Keratinocyte (primary cell): Measurements from ENCODE around the gene PIGH. TPM values are rescaled to one million over a fixed set of nuclear protein-coding genes. Genes with fewer than 3 reads are reported as not detected.

ENCODE experiments used
- DNase-seq: peaks from one replicate; pipeline ENCODE4 v3.0.0-alpha.2; 2011; ENCODE audit warnings: low read depth, missing footprints, low spot score
- FAIRE-seq: peaks from 2 replicates; lab custom pipeline; 2011; peaks lifted over from hg19 to GRCh38; lab: Jason Lieb, UNC
- H2AFZ ChIP-seq: 2 replicates; pipeline ENCODE4 v1.6.0; 2012; ENCODE audit warnings: low read length, control low read depth, inconsistent platforms; ENCODE audit not compliant: control insufficient read depth
- H3K27ac ChIP-seq: 2 replicates; pipeline ENCODE4 v1.5.1; 2011; ENCODE audit warnings: low read length; ENCODE audit not compliant: control insufficient read depth, insufficient read depth
- H3K27me3 ChIP-seq: 3 replicates; pipeline ENCODE4 v1.6.0; 2011; ENCODE audit warnings: low read length; ENCODE audit not compliant: control insufficient read depth, insufficient read depth; ENCODE audit errors: extremely low read depth
- H3K36me3 ChIP-seq, 2 experiments: 2 replicates in 1 of 2; 3 replicates in 1 of 2; pipeline ENCODE4 v1.5.1; 2011; ENCODE audit warnings: low read length in 2 of 2, mild to moderate bottlenecking in 1 of 2; ENCODE audit not compliant: control insufficient read depth in 2 of 2, insufficient read depth in 2 of 2; ENCODE audit errors: extremely low read depth in 1 of 2
- H3K4me1 ChIP-seq: 3 replicates; pipeline ENCODE4 v1.5.1; 2011; ENCODE audit warnings: low read length; ENCODE audit not compliant: control insufficient read depth, insufficient read depth; ENCODE audit errors: extremely low read depth
- H3K4me2 ChIP-seq: 3 replicates; pipeline ENCODE4 v1.6.0; 2011; ENCODE audit warnings: low read depth, low read length; ENCODE audit not compliant: control insufficient read depth, insufficient read depth; ENCODE audit errors: extremely low read depth
- H3K4me3 ChIP-seq, 3 experiments: fragments of 200-600 bp in 1 of 3; sonication (generic) in 1 of 3; 2 replicates in 2 of 3; 3 replicates in 1 of 3; pipeline ENCODE4 v1.5.1; 2011 to 2016; ENCODE audit warnings: low read length in 3 of 3, mild to moderate bottlenecking in 3 of 3, control low read depth in 2 of 3, inconsistent platforms in 1 of 3, low read depth in 1 of 3, mixed read lengths in 1 of 3, mixed run types in 1 of 3, moderate library complexity in 1 of 3; ENCODE audit not compliant: control insufficient read depth in 2 of 3, insufficient read depth in 2 of 3; ENCODE audit errors: extremely low read depth in 1 of 3
- H3K79me2 ChIP-seq: 2 replicates; pipeline ENCODE4 v1.6.0; 2012; ENCODE audit warnings: low read length; ENCODE audit not compliant: control insufficient read depth, insufficient read depth
- H3K9ac ChIP-seq: 3 replicates; pipeline ENCODE4 v1.6.0; 2011; ENCODE audit warnings: low read length; ENCODE audit not compliant: control insufficient read depth, insufficient read depth; ENCODE audit errors: extremely low read depth
- H3K9me1 ChIP-seq: 3 replicates; pipeline ENCODE4 v1.6.0; 2011; ENCODE audit warnings: low read length; ENCODE audit not compliant: control insufficient read depth, insufficient read depth; ENCODE audit errors: extremely low read depth
- H3K9me3 ChIP-seq: 2 replicates; pipeline ENCODE4 v1.5.1; 2012; ENCODE audit warnings: low read depth, low read length; ENCODE audit not compliant: control insufficient read depth
- H4K20me1 ChIP-seq: 3 replicates; pipeline ENCODE4 v1.6.0; 2011; ENCODE audit warnings: low read length; ENCODE audit not compliant: control insufficient read depth, insufficient read depth; ENCODE audit errors: extremely low read depth
- EZH2 ChIP-seq: IDR thresholded peaks from one replicate; pipeline ENCODE4 v1.6.1; 2012; ENCODE audit warnings: inconsistent platforms, mild to moderate bottlenecking, low read length, moderate library complexity
- dilution Hi-C: fragments of 300-500 bp; cut with MboI; formaldehyde crosslinking; loops from one replicate; pipeline ENCODE4 v1.7.0; 2020; ENCODE audit warnings: low sequenced_read_pairs; ENCODE audit not compliant: extremely low pct_ligation_motif_present
- polyA plus RNA-seq, 5 experiments: library from polyadenylated mRNA; depleted of rRNA in 3 of 5; stranded (reverse) in 3 of 5; stranded (forward) in 1 of 5; unstranded in 1 of 5; fragments of >200 nt; gene quantifications; 1 replicate in 1 of 5; 2 replicates in 3 of 5; 3 replicates in 1 of 5; pipeline versions ENCODE4 v1.2.1 to v1.2.3, GENCODE V29; 2011 to 2012; ENCODE audit warnings: missing spikeins in 2 of 5, low read depth in 1 of 5, low replicate concordance in 1 of 5
- TF ChIP-seq, protein P1 (sequence below), 3 experiments: IDR thresholded peaks in 1 of 3; conservative IDR thresholded peaks in 1 of 3; optimal IDR thresholded peaks in 1 of 3; 2 replicates in 2 of 3; 3 replicates in 1 of 3; pipeline versions ENCODE3 to v1.5.1; 2011; ENCODE audit warnings: low read length in 3 of 3, mild to moderate bottlenecking in 3 of 3, moderate library complexity in 2 of 3, control low read depth in 1 of 3, inconsistent platforms in 1 of 3; ENCODE audit not compliant: insufficient read depth in 2 of 3; ENCODE audit errors: extremely low read depth in 1 of 3

The PIGH gene
- polyA plus RNA-seq, 1 donor (not counting 4 experiments of a cell fraction or from before 2014, with no cell fraction given), result 29.9 TPM

DNA sequence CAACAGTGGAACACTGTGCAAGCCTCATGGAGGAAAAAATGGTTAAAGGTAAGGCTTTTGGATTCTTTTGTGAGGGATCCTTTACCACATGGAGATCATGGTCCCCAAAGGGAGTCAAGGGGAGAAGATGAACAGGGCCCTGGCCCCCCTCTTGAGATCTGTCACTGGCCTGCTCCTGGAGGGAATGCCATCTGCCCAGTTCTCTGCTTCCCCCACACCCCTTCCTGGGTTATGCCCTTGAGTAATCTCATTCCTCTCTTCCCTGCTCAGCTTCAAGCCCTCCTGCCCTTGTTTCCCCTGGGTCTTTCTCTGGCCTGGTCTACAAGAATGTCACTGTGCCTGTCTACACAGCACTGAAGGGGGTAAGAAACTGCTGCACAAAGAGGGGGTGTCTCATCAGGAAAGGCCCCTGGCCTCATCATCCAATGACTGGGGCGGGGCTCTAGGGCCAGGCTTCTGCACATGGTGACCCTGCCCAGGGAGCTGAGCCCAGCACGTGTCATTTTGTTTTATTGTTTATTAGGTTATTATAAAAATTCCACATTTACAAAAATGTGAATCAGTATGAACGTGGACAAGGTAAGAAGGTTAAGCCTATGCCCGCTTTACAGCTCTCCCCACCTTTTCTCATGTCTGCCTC, 30.3 kb downstream of the PIGH start:
- H3K27ac ChIP-seq, result no peak overlapping the region
- no peak overlapping the region for H3K4me3 ChIP-seq
- no peaks in the 10 kb centered on the region for H3K27me3 ChIP-seq
- FAIRE-seq (no peak), DNase-seq (no peak)
- no peaks in the 10 kb centered on the region for H3K9me1 ChIP-seq
- dilution Hi-C loops, result no loop called here
- peaks cover 0 to 3% of the 10 kb centered on the region in 2 experiments for H3K36me3 ChIP-seq
- TF ChIP-seq, protein P1, sequence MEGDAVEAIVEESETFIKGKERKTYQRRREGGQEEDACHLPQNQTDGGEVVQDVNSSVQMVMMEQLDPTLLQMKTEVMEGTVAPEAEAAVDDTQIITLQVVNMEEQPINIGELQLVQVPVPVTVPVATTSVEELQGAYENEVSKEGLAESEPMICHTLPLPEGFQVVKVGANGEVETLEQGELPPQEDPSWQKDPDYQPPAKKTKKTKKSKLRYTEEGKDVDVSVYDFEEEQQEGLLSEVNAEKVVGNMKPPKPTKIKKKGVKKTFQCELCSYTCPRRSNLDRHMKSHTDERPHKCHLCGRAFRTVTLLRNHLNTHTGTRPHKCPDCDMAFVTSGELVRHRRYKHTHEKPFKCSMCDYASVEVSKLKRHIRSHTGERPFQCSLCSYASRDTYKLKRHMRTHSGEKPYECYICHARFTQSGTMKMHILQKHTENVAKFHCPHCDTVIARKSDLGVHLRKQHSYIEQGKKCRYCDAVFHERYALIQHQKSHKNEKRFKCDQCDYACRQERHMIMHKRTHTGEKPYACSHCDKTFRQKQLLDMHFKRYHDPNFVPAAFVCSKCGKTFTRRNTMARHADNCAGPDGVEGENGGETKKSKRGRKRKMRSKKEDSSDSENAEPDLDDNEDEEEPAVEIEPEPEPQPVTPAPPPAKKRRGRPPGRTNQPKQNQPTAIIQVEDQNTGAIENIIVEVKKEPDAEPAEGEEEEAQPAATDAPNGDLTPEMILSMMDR (optimal IDR thresholded peaks at IDR 0.05 in 1 of 3, IDR thresholded peaks at IDR 0.05 in 1 of 3, conservative IDR thresholded peaks at IDR 0.05 in 1 of 3; ENCODE audit: extremely low read depth in 1 of 3, insufficient read depth in 2 of 3, low read length in 3 of 3), result no peak
- no peak for TF ChIP-seq EZH2
- no peak overlapping the region for H2AFZ ChIP-seq
- no peaks in the 10 kb centered on the region for H3K4me1 ChIP-seq
- H3K79me2 ChIP-seq, result no peaks in the 10 kb centered on the region
- no peaks in the 10 kb centered on the region for H3K9me3 ChIP-seq
- no peak overlapping the region for H3K9ac ChIP-seq
- H3K4me2 ChIP-seq, result no peak overlapping the region
- no peaks in the 10 kb centered on the region for H4K20me1 ChIP-seq

DNA sequence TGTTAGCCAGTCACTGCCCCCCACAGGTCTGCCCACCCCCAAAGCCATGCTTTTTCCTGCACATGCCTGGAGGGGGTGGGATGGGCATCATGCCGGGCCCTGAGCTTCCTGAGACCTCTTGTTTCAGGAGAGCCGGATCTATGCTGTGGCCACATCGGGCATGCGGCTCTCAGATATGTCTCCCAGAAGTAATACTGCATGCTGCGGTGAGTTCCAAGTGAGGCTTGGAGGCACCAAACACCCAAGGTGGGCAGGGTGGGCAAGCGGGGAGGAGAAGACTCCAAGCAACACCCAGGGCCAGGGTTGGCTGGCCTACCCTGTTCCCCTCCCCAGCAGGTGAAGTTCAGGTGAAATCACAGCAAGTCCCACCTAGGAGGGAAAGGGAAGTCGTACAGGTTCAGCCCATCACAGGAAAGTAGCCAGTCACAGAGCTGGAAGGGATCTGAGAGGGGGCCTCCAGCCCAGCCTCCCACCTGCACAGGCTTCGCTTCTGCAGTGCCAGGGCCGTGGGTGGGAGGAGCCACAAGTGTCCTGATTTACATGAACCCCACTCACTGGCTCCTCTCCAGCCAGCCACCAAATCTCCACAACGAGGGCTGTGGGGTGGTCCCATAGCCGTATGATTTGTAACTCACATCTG, 30.9 kb downstream of the PIGH start:
- Histone ChIP-seq H4K20me1 (no peaks in the 10 kb centered on the region), H3K4me1 (peaks cover 2% of the 10 kb centered on the region), H3K27ac (no peak overlapping the region), H3K36me3 (peaks cover 0 to 3% of the 10 kb centered on the region in 2 experiments), H2AFZ (no peak overlapping the region), H3K4me3 (no peak overlapping the region), H3K9ac (no peak overlapping the region), H3K79me2 (no peaks in the 10 kb centered on the region), H3K4me2 (no peak overlapping the region), H3K9me3 (no peaks in the 10 kb centered on the region), H3K27me3 (no peaks in the 10 kb centered on the region), H3K9me1 (no peaks in the 10 kb centered on the region)
- no peak for FAIRE-seq
- dilution Hi-C loops, result no loop called here
- DNase-seq, result no peak
- TF ChIP-seq, protein P1 (optimal IDR thresholded peaks at IDR 0.05 in 1 of 3, IDR thresholded peaks at IDR 0.05 in 1 of 3, conservative IDR thresholded peaks at IDR 0.05 in 1 of 3; ENCODE audit: extremely low read depth in 1 of 3, insufficient read depth in 2 of 3, low read length in 3 of 3), result no peak
- TF ChIP-seq EZH2, result no peak
